ENCODE results near the gene CDC5L. TPM values are rescaled to one million over a fixed set of nuclear protein-coding genes. Genes with fewer than 3 reads are reported as not detected.

The CDC5L gene
- total and polyA plus RNA-seq, 9 donors, result 13.0 to 24.0 (median 19.5) TPM

GRCh38 chr6:44432227-44432626 is 44.7 kb downstream of the CDC5L start:
- 47 to 73% (median 62%) methylated on average over 2 of the region's 2 CpGs for WGBS, 3 donors
- H3K27me3 ChIP-seq, result no peaks in the 10 kb centered on the region
- DNase-seq, result no peak
- H3K27ac ChIP-seq, result no peak overlapping the region
- no peaks in the 10 kb centered on the region for H3K9me3 ChIP-seq
- TF ChIP-seq, protein P1, sequence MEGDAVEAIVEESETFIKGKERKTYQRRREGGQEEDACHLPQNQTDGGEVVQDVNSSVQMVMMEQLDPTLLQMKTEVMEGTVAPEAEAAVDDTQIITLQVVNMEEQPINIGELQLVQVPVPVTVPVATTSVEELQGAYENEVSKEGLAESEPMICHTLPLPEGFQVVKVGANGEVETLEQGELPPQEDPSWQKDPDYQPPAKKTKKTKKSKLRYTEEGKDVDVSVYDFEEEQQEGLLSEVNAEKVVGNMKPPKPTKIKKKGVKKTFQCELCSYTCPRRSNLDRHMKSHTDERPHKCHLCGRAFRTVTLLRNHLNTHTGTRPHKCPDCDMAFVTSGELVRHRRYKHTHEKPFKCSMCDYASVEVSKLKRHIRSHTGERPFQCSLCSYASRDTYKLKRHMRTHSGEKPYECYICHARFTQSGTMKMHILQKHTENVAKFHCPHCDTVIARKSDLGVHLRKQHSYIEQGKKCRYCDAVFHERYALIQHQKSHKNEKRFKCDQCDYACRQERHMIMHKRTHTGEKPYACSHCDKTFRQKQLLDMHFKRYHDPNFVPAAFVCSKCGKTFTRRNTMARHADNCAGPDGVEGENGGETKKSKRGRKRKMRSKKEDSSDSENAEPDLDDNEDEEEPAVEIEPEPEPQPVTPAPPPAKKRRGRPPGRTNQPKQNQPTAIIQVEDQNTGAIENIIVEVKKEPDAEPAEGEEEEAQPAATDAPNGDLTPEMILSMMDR (IDR thresholded peaks at IDR 0.05), result no peak
- no peak for TF ChIP-seq POLR2A (IDR thresholded peaks at IDR 0.05)
- no peak for TF ChIP-seq EP300 (IDR thresholded peaks at IDR 0.05)
- intact Hi-C loops (cut with DNase I), result no loop called here
- no peaks in the 10 kb centered on the region for H3K36me3 ChIP-seq
- H3K4me3 ChIP-seq, result no peak overlapping the region
- no peaks in the 10 kb centered on the region for H3K4me1 ChIP-seq (ENCODE audit: insufficient read depth)

- Histone ChIP-seq H3K4me3 (no peak overlapping the region), H3K27ac (no peak overlapping the region), H3K4me1 (ENCODE audit: insufficient read depth) (no peaks in the 10 kb centered on the region), H3K27me3 (no peaks in the 10 kb centered on the region), H3K36me3 (no peaks in the 10 kb centered on the region), H3K9me3 (no peaks in the 10 kb centered on the region)
- intact Hi-C loops (cut with DNase I), result no loop called here
- no peak for DNase-seq
- TF ChIP-seq, protein P1 (IDR thresholded peaks at IDR 0.05), result no peak
- TF ChIP-seq POLR2A (IDR thresholded peaks at IDR 0.05) (no peak), EP300 (IDR thresholded peaks at IDR 0.05) (no peak)
- 71 to 94% (median 84%) methylated on average over 1 of the region's 1 CpG for WGBS, 3 donors
Observed at GRCh38 chr6:44432726-44433125, 45.2 kb downstream of the CDC5L start.

DNA sequence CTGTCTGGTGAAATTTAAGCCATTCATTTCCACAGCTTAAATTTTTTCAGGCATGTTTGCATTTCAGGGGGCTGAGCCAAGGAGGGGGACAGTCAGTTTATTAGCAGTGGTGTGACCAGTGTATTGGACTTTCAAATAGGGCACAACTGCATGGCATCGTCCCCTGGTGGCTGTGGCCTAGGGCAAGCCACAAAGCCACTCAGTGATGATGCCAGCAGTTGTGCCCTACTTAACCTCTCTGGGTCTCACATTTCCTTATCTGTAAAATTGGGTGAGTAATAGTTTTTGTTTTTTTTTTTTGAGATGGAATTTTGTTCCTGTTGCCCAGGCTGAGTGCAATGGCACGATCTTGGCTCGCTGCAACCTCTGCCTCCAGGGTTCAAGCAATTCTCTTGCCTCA is 48.0 kb downstream of the CDC5L start:
- no peaks in the 10 kb centered on the region for H3K9me3 ChIP-seq
- H3K27ac ChIP-seq, result no peak overlapping the region
- no peak for TF ChIP-seq EP300 (IDR thresholded peaks at IDR 0.05)
- TF ChIP-seq POLR2A (IDR thresholded peaks at IDR 0.05), result no peak
- TF ChIP-seq, protein P1 (IDR thresholded peaks at IDR 0.05), result no peak
- intact Hi-C loops (cut with DNase I), result no loop called here
- no peaks in the 10 kb centered on the region for H3K4me1 ChIP-seq (ENCODE audit: insufficient read depth)
- H3K27me3 ChIP-seq, result no peaks in the 10 kb centered on the region
- no peak overlapping the region for H3K4me3 ChIP-seq
- WGBS, 3 donors, result 95 to 100% (median 97%) methylated on average over 3 of the region's 3 CpGs
- H3K36me3 ChIP-seq, result no peaks in the 10 kb centered on the region
- no peak for DNase-seq

DNA sequence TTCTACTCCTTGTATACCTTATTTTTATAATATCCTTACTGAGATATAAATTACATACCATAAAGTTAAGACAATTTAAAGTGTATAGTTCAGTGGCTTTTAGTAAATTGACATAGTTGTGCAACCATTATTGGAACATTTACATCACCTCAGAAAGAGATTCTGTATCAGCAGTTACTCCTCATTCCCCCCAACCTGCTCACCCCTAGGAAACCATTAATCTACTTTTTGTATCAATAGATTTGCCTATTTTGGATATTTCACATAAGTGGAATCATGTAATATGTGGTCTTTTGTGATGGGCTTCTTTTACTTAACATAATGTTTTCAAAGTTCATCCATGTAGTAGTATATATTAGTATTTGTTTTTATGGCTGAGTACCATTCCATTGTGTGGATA is 51.3 kb downstream of the CDC5L start:
- no peaks in the 10 kb centered on the region for H3K27me3 ChIP-seq
- no peaks in the 10 kb centered on the region for H3K4me1 ChIP-seq (ENCODE audit: insufficient read depth)
- H3K4me3 ChIP-seq, result no peak overlapping the region
- TF ChIP-seq, protein P1 (IDR thresholded peaks at IDR 0.05), result no peak
- TF ChIP-seq EP300 (IDR thresholded peaks at IDR 0.05) (no peak), POLR2A (IDR thresholded peaks at IDR 0.05) (no peak)
- no peak overlapping the region for H3K27ac ChIP-seq
- intact Hi-C loops (cut with DNase I), result no loop called here
- H3K9me3 ChIP-seq, result peaks cover 0 to 4% of the 10 kb centered on the region in 2 donors
- no peak for DNase-seq
- no peaks in the 10 kb centered on the region for H3K36me3 ChIP-seq
